ENCODE results near the gene CHD6. TPM values are rescaled to one million over a fixed set of nuclear protein-coding genes. Genes with fewer than 3 reads are reported as not detected.

CHD6 gene
- total RNA-seq, 2 experiments from 2014 or later, result 26.9 to 45.7 TPM

GRCh38 chr20:41362748-41363140, 255.4 kb downstream of the CHD6 start:
- H3K36me3 ChIP-seq (ENCODE audit: insufficient read depth, low read length), result no peaks in the 10 kb centered on the region
- H3K9me3 ChIP-seq (ENCODE audit: low read length), result no peaks in the 10 kb centered on the region
- no peak overlapping the region for H2AFZ ChIP-seq (ENCODE audit: low read length)
- no peak for DNase-seq (ENCODE audit: low spot score)
- no peak overlapping the region for H3K4me2 ChIP-seq (ENCODE audit: low read length)
- H4K20me1 ChIP-seq (ENCODE audit: insufficient read depth, low read length), result no peaks in the 10 kb centered on the region
- no peaks in the 10 kb centered on the region for H3K79me2 ChIP-seq (ENCODE audit: insufficient read depth, low read depth, low read length)
- ChIA-PET POLR2A (interaction anchor here (0.7 kb wide), 1 partner anchor 228 kb away, joined by 4 read pairs; no protein-coding TSS in a partner anchor), CTCF (ENCODE audit: unreplicated experiment) (interaction anchor here (0.8 kb wide), 1 partner anchor 12 kb away, joined by 9 read pairs; no protein-coding TSS in a partner anchor)
- H3K4me3 ChIP-seq (ENCODE audit: low read depth, low read length, poor library complexity, severe bottlenecking), result no peak overlapping the region
- intact Hi-C loops (cut with micrococcal nuclease; ENCODE audit: unreplicated experiment), result no loop called here
- TF ChIP-seq EZH2phosphoT487 (IDR thresholded peaks at IDR 0.05; ENCODE audit: borderline replicate concordance, low read depth, low read length) (no peak), CTCF (conservative IDR thresholded peaks at IDR 0.05; ENCODE audit: low read length) (no peak)
- no TSS peak for BruUV-seq (replicated peaks)
- H3K9me2 ChIP-seq (ENCODE audit: insufficient read depth, low read length), result no peaks in the 10 kb centered on the region
- no peak overlapping the region for H3K27ac ChIP-seq (ENCODE audit: low read depth, low read length, poor library complexity, severe bottlenecking)
- H3K4me1 ChIP-seq (ENCODE audit: insufficient read depth, low read length, poor library complexity, severe bottlenecking), result no peaks in the 10 kb centered on the region

- H3K4me2 ChIP-seq (ENCODE audit: low read length), result no peak overlapping the region
- no peak overlapping the region for H3K27ac ChIP-seq (ENCODE audit: low read depth, low read length, poor library complexity, severe bottlenecking)
- H4K20me1 ChIP-seq (ENCODE audit: insufficient read depth, low read length), result no peaks in the 10 kb centered on the region
- BruUV-seq (replicated peaks), result no TSS peak
- H3K9me3 ChIP-seq (ENCODE audit: low read length), result no peaks in the 10 kb centered on the region
- TF ChIP-seq CTCF (conservative IDR thresholded peaks at IDR 0.05; ENCODE audit: low read length), result no peak
- TF ChIP-seq EZH2phosphoT487 (IDR thresholded peaks at IDR 0.05; ENCODE audit: borderline replicate concordance, low read depth, low read length), result no peak
- no peak overlapping the region for H3K4me3 ChIP-seq (ENCODE audit: low read depth, low read length, poor library complexity, severe bottlenecking)
- ChIA-PET POLR2A (interaction anchor here (0.7 kb wide), 1 partner anchor 227 kb away, joined by 4 read pairs; no protein-coding TSS in a partner anchor), CTCF (ENCODE audit: unreplicated experiment) (interaction anchor here (0.8 kb wide), 1 partner anchor 12 kb away, joined by 9 read pairs; no protein-coding TSS in a partner anchor)
- H3K4me1 ChIP-seq (ENCODE audit: insufficient read depth, low read length, poor library complexity, severe bottlenecking), result no peaks in the 10 kb centered on the region
- intact Hi-C loops (cut with micrococcal nuclease; ENCODE audit: unreplicated experiment), result no loop called here
- no peaks in the 10 kb centered on the region for H3K9me2 ChIP-seq (ENCODE audit: insufficient read depth, low read length)
- H2AFZ ChIP-seq (ENCODE audit: low read length), result no peak overlapping the region
- H3K79me2 ChIP-seq (ENCODE audit: insufficient read depth, low read depth, low read length), result no peaks in the 10 kb centered on the region
- no peaks in the 10 kb centered on the region for H3K36me3 ChIP-seq (ENCODE audit: insufficient read depth, low read length)
- no peak for DNase-seq (ENCODE audit: low spot score)
Observed at GRCh38 chr20:41361757-41362747, 256.1 kb downstream of the CHD6 start.

All from OCI-LY7 (cell line).